ENCODE results near the gene GBP7. TPM values are rescaled to one million over a fixed set of nuclear protein-coding genes. Genes with fewer than 3 reads are reported as not detected.

Gene GBP7
- total RNA-seq, 1 donor from 2014 or later = not detected

Other genes starting within 250 kb of the GBP7 start
- gene KYAT3, start 183.4 kb downstream of the GBP7 start, total RNA-seq = 32.0 and 32.9 TPM in 2 replicates
- gene RBMXL1, start 183.4 kb downstream of the GBP7 start, total RNA-seq = 34.5 and 37.0 TPM in 2 replicates
- 7.1 and 8.1 TPM in 2 replicates for gene GBP3, start 153.1 kb downstream of the GBP7 start, total RNA-seq
- 36.9 and 38.3 TPM in 2 replicates for gene GBP1, start 110.8 kb downstream of the GBP7 start, total RNA-seq
- 168 and 169 TPM in 2 replicates for gene GBP2, start 49.9 kb downstream of the GBP7 start, total RNA-seq
- gene GBP4, start 22.9 kb upstream of the GBP7 start, total RNA-seq = 29.5 and 33.5 TPM in 2 replicates
- gene GBP5, start 96.9 kb upstream of the GBP7 start, total RNA-seq = 107 and 110 TPM in 2 replicates
- 0.40 and 0.50 TPM in 2 replicates for gene GBP6, start 188.1 kb upstream of the GBP7 start, total RNA-seq

Measured in activated CD4-positive, alpha-beta T cell treated with anti-CD3 and anti-CD28 coated beads, Interleukin-2, amount 10 ng/mL, durations not matched to agents 24 days and 14 days (primary cell).